HG03342 (cell line): ENCODE data around the gene FAP.

ENCODE experiments used
- ATAC-seq: cut with Tn5 transposase; IDR thresholded peaks from one replicate; pipeline ENCODE4 v1.9.1; 2021; ENCODE audit warnings: mild to moderate bottlenecking, moderate library complexity; ENCODE audit not compliant: unreplicated experiment

Gene FAP

GRCh38 chr2:162188451-162188850 is 54.8 kb downstream of the FAP start:
- no peak for ATAC-seq

- ATAC-seq, result no peak
Observed at GRCh38 chr2:162185541-162186232, 57.6 kb downstream of the FAP start.

- no peak for ATAC-seq
Observed at GRCh38 chr2:162184821-162185450, 58.3 kb downstream of the FAP start.

- no peak for ATAC-seq
Observed at GRCh38 chr2:162184359-162184758, 58.9 kb downstream of the FAP start.

- ATAC-seq, result no peak
Observed at GRCh38 chr2:162182395-162182794, 60.9 kb downstream of the FAP start.

GRCh38 chr2:162177301-162177700 is 65.9 kb downstream of the FAP start:
- ATAC-seq, result no peak

- no peak for ATAC-seq
Observed at GRCh38 chr2:162175714-162176113, 67.5 kb downstream of the FAP start.

GRCh38 chr2:162174746-162175145 is 68.5 kb downstream of the FAP start:
- ATAC-seq, result no peak

- no peak for ATAC-seq
Observed at GRCh38 chr2:162172802-162173370, 70.4 kb downstream of the FAP start.

GRCh38 chr2:162166745-162167144 is 76.5 kb downstream of the FAP start:
- no peak for ATAC-seq

GRCh38 chr2:162166174-162166573 is 77.1 kb downstream of the FAP start:
- ATAC-seq, result no peak

GRCh38 chr2:162164802-162165201 is 78.4 kb downstream of the FAP start:
- no peak for ATAC-seq

GRCh38 chr2:162159446-162159845 is 83.8 kb downstream of the FAP start:
- ATAC-seq, result no peak

GRCh38 chr2:162156149-162156548 is 87.1 kb downstream of the FAP start:
- no peak for ATAC-seq

- ATAC-seq, result no peak
Observed at GRCh38 chr2:162155093-162155492, 88.2 kb downstream of the FAP start.

- ATAC-seq, result peak; percentile 97
Observed at GRCh38 chr2:162153608-162154224, 89.5 kb downstream of the FAP start.

- ATAC-seq, result no peak
Observed at GRCh38 chr2:162152147-162152546, 91.1 kb downstream of the FAP start, which contains the start of gene GCG. Gene GCG, minus strand, starts transcription at chr2:162152247. Its CDS starts 3,069 bp downstream, at chr2:162149178.

GRCh38 chr2:162149940-162150339 is 93.3 kb downstream of the FAP start:
- no peak for ATAC-seq

GRCh38 chr2:162149466-162149865 is 93.8 kb downstream of the FAP start:
- no peak for ATAC-seq

GRCh38 chr2:162148956-162149355 is 94.3 kb downstream of the FAP start:
- no peak for ATAC-seq

GRCh38 chr2:162143969-162144368 is 99.3 kb downstream of the FAP start:
- ATAC-seq, result no peak

GRCh38 chr2:162138310-162138709 is 104.9 kb downstream of the FAP start:
- ATAC-seq, result no peak
